ENCODE measurements around the gene ERC1.

GRCh38 chr12:1065629-1066028, 74.6 kb downstream of the ERC1 start:
- TF ChIP-seq POLR2A (IDR thresholded peaks at IDR 0.05; ENCODE audit: low read length) = no peak
- no peak for TF ChIP-seq GATA1 (IDR thresholded peaks at IDR 0.05; ENCODE audit: low read depth, low read length)
